ENCODE results near the gene C5AR2. TPM values are rescaled to one million over a fixed set of nuclear protein-coding genes. Genes with fewer than 3 reads are reported as not detected.
"Not testable (repeated sequence)": the region's sequence is repeated elsewhere in the genome, so short reads cannot be mapped to it uniquely, and the experiment has no call there.

The C5AR2 gene
- total RNA-seq, 1 experiment from 2014 or later, result 0.03 TPM

- no peak overlapping the region for H3K4me3 ChIP-seq (ENCODE audit: insufficient read depth, low read depth, low read length)
- H3K27me3 ChIP-seq (ENCODE audit: control insufficient read depth, insufficient read depth, low read length), result no peaks in the 10 kb centered on the region
- DNase-seq, result peak; percentile 28
- peaks cover 42% of the 10 kb centered on the region for H3K36me3 ChIP-seq (replicated peaks; ENCODE audit: control insufficient read depth, insufficient read depth, low read length)
These were observed 47.5 kb downstream of the C5AR2 start for GRCh38 chr19:47379381-47379938.

DNA sequence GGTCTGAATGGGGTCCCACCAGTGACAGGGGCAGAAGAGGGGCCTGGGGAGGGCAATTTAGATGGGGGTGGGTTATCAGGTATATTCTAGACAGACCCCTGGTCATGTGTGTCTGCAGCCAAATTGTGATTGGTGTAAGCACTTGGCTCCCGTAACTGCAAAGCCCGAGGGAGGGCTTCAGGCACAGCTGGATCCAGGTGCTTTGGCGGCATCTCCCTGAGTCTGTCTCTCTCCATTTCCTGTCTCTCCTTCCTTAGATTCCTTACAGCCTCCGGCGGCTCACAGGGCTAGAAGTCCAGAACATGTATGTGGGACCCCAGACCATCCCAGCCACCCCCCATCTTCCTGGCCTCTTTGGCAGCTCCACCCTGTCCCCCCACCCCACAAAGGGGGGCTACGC, 48.6 kb downstream of the C5AR2 start:
- H3K27me3 ChIP-seq (ENCODE audit: control insufficient read depth, insufficient read depth, low read length), result no peaks in the 10 kb centered on the region
- no peak for DNase-seq
- H3K36me3 ChIP-seq (replicated peaks; ENCODE audit: control insufficient read depth, insufficient read depth, low read length), result peaks cover 38% of the 10 kb centered on the region
- H3K4me3 ChIP-seq (ENCODE audit: insufficient read depth, low read depth, low read length), result no peak overlapping the region

GRCh38 chr19:47381121-47381520, 49.1 kb downstream of the C5AR2 start:
- Histone ChIP-seq H3K36me3 (replicated peaks; ENCODE audit: control insufficient read depth, insufficient read depth, low read length) (peaks cover 36% of the 10 kb centered on the region), H3K27me3 (ENCODE audit: control insufficient read depth, insufficient read depth, low read length) (no peaks in the 10 kb centered on the region), H3K4me3 (ENCODE audit: insufficient read depth, low read depth, low read length) (no peak overlapping the region)
- DNase-seq, result no peak

DNA sequence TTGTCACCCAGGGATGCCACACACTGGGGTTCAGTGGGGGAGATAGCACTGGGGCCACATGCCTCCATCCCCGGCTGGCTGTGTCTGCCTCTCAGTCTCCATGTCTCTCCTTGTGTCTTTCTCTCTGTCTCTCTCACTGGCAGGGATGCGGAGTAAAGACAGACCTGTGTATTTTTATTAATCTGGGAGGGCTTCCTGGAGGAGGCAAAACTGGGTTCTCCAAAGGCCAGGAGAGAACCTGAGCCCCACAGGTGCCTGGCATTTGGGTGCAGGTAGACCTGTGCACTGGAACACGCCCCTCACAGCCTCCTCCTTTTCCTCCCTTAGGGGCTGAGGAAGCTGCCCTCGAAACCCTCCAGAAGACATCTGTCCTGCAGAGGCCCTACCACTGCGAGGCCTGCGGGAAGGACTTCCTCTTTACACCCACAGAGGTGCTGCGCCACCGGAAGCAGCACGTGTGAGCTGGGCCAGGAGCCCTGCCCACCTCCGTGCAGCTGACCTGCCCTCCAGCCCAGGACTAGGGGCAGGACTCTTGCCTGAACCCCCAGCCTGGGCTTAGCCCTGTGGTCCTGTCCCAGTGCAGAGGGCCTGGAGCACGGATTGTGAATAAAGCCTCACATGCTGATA, 49.8 kb downstream of the C5AR2 start:
- no peak overlapping the region for H3K4me3 ChIP-seq (ENCODE audit: insufficient read depth, low read depth, low read length)
- no peaks in the 10 kb centered on the region for H3K27me3 ChIP-seq (ENCODE audit: control insufficient read depth, insufficient read depth, low read length)
- peaks cover 31% of the 10 kb centered on the region for H3K36me3 ChIP-seq (replicated peaks; ENCODE audit: control insufficient read depth, insufficient read depth, low read length)
- no peak for DNase-seq

GRCh38 chr19:47383890-47384289, 51.9 kb downstream of the C5AR2 start:
- H3K27me3 ChIP-seq (ENCODE audit: control insufficient read depth, insufficient read depth, low read length); H3K4me3 ChIP-seq (ENCODE audit: insufficient read depth, low read depth, low read length); DNase-seq: not testable (repeated sequence)
- H3K36me3 ChIP-seq (replicated peaks; ENCODE audit: control insufficient read depth, insufficient read depth, low read length), result peaks cover 22% of the 10 kb centered on the region

DNA sequence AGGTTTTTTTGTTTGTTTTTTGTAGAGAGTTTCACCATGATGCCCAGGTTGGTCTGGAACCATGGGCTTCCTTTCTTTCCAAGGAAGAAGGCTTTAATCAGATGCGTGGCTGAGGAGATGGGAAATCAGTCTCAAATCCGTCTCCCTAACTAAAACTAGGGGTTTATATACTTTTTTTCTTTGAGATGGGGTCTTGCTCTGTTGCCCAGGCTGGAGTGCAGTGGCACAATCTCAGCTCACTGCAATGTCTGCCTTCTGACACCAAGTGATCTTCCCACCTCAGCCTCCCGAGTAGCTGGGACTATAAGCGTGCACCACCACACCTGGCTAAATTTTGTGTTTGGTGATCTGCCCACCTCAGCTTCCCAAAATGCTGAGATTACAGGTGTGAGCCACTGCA, 52.6 kb downstream of the C5AR2 start:
- DNase-seq; H3K4me3 ChIP-seq (ENCODE audit: insufficient read depth, low read depth, low read length); H3K27me3 ChIP-seq (ENCODE audit: control insufficient read depth, insufficient read depth, low read length): not testable (repeated sequence)
- peaks cover 22% of the 10 kb centered on the region for H3K36me3 ChIP-seq (replicated peaks; ENCODE audit: control insufficient read depth, insufficient read depth, low read length)

GRCh38 chr19:47386582-47386981, 54.6 kb downstream of the C5AR2 start:
- not testable (repeated sequence) for H3K4me3 ChIP-seq (ENCODE audit: insufficient read depth, low read depth, low read length); DNase-seq; H3K36me3 ChIP-seq (replicated peaks; ENCODE audit: control insufficient read depth, insufficient read depth, low read length); H3K27me3 ChIP-seq (ENCODE audit: control insufficient read depth, insufficient read depth, low read length)

DNA sequence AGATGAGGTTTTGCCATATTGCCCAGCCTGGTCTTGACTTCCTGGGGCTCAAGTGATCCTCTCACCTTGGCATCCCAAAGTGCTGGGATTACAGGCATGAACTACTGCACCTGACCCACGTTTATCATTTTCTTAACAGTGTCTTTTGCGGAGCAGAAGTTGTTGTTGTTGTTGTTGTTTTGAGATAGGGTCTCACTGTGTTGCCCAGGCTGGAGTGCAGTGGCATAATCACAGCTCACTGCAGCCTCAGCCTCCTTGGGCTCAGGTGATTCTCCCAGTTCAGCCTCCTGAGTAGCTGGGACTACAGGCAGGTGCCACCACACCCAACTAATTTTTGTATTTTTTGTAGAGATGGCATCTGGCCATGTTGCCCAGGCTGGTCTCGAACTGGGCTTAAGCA, 55.6 kb downstream of the C5AR2 start:
- not testable (repeated sequence) for H3K36me3 ChIP-seq (replicated peaks; ENCODE audit: control insufficient read depth, insufficient read depth, low read length); DNase-seq; H3K4me3 ChIP-seq (ENCODE audit: insufficient read depth, low read depth, low read length); H3K27me3 ChIP-seq (ENCODE audit: control insufficient read depth, insufficient read depth, low read length)

DNA sequence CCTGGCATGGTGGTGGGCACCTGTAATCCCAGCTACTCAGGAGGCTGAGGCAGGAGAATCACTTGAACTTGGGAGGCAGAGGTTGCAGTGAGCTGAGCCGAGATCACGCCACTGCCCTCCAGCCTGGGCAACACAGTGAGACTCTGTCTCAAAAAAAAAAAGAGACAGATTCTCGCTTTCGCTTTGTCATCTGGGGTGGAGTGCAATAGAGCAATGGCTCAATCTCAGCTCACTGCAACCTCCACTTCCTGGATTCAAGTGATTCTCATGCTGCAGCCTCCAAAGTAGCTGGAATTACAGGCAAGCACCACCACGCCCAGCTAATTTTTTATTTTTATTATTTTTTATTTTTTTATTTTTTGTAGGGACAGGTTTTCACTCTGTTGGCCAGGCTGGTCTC, 56.7 kb downstream of the C5AR2 start:
- not testable (repeated sequence) for DNase-seq; H3K4me3 ChIP-seq (ENCODE audit: insufficient read depth, low read depth, low read length)

DNA sequence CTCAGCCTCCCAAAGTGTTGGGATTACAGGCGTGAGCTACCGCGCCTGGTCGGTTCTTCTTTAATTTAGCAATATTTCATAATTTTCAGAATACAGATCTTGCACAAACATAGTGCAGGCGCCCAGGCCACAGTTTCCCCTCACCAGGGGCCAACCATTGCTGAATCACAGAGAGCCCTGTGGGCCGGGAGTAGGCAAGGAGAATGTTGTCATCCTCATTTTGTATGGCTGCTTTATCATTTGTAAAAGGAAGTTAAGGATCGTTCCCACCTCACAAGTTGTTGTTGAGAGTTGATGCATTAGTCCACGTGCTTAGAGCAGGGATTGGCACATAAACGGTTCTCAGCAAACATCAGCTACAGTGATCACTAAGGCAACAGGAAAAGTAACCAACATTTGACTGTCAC, 57.2 kb downstream of the C5AR2 start:
- no peak for DNase-seq
- Histone ChIP-seq H3K36me3 (replicated peaks; ENCODE audit: control insufficient read depth, insufficient read depth, low read length) (no peaks in the 10 kb centered on the region), H3K4me3 (ENCODE audit: insufficient read depth, low read depth, low read length) (no peak overlapping the region), H3K27me3 (ENCODE audit: control insufficient read depth, insufficient read depth, low read length) (no peaks in the 10 kb centered on the region)

More for the DNA sequence above, 56.7 kb downstream of the C5AR2 start:
- H3K36me3 ChIP-seq (replicated peaks; ENCODE audit: control insufficient read depth, insufficient read depth, low read length); H3K27me3 ChIP-seq (ENCODE audit: control insufficient read depth, insufficient read depth, low read length): not testable (repeated sequence)

GRCh38 chr19:47390533-47391488, 58.8 kb downstream of the C5AR2 start:
- peak; percentile 13 for DNase-seq
- no peak overlapping the region for H3K4me3 ChIP-seq (ENCODE audit: insufficient read depth, low read depth, low read length)
- no peaks in the 10 kb centered on the region for H3K36me3 ChIP-seq (replicated peaks; ENCODE audit: control insufficient read depth, insufficient read depth, low read length)
- no peaks in the 10 kb centered on the region for H3K27me3 ChIP-seq (ENCODE audit: control insufficient read depth, insufficient read depth, low read length)

DNA sequence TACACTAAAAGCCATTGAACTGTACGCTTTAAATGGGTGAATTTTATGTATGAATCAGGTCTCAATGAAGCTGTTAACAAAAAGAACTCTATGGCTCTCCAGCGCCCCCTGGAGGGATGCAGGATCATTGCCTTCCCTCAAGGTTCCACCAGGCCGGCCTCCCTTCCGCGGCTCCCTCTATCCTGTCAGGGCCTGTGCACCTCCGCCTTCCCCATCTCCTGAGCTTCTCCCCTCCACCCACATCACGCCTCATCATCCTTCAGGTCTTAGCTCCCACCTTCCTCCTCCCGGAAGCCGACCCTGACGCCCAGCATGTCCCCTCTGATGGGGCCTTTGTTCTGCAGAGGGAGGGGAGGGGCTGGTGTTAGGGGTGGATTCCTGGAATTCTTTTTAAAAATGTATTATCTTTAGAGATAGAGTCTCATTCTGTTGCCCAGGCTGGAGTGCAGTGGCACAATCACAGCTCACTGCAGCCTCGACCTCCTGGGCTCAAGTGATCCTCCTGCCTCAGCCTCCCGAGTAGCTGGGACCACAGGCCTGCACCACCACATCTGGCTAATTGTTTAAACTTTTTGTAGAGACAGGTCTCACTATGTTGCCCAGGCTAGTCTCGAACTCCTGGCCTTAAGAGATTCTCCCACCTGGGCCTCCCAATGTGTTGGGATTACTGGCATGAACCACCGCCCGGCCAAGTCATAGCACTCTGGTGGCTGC, 59.7 kb downstream of the C5AR2 start:
- H3K36me3 ChIP-seq (replicated peaks; ENCODE audit: control insufficient read depth, insufficient read depth, low read length), result no peaks in the 10 kb centered on the region
- H3K4me3 ChIP-seq (ENCODE audit: insufficient read depth, low read depth, low read length), result no peak overlapping the region
- DNase-seq, result peak; percentile 86
- no peaks in the 10 kb centered on the region for H3K27me3 ChIP-seq (ENCODE audit: control insufficient read depth, insufficient read depth, low read length)
